ENCODE results near the gene GJB4.
A peak's percentile ranks its signal among the peaks of the same experiment; 100 is the strongest.

The GJB4 gene

GRCh38 chr1:34779962-34780361 lies 20.4 kb downstream of the GJB4 start:
- DNase-seq: no peak

GRCh38 chr1:34780528-34780927 lies 21.0 kb downstream of the GJB4 start:
- DNase-seq: no peak

GRCh38 chr1:34781071-34781843 lies 21.7 kb downstream of the GJB4 start, which contains the start of gene GJB3:
Gene GJB3 (plus strand): TSS chr1:34781214. CDS start chr1:34784763, 3,549 bp downstream.
- DNase-seq: no peak

GRCh38 chr1:34781844-34782391 lies 22.4 kb downstream of the GJB4 start:
- DNase-seq: no peak

- DNase-seq: no peak
Measured at GRCh38 chr1:34784751-34785221, 25.2 kb downstream of the GJB4 start.

- no peak for DNase-seq
Measured at GRCh38 chr1:34785231-34785874, 25.8 kb downstream of the GJB4 start.

GRCh38 chr1:34785875-34786470 lies 26.4 kb downstream of the GJB4 start:
- DNase-seq: no peak

- peak; percentile 5 to 68 for DNase-seq
Measured at GRCh38 chr1:34786521-34787325, 27.2 kb downstream of the GJB4 start.

- no peak for DNase-seq
Measured at GRCh38 chr1:34787461-34788420, 28.2 kb downstream of the GJB4 start.

- DNase-seq: no peak
Measured at GRCh38 chr1:34790985-34791384, 31.4 kb downstream of the GJB4 start.

- DNase-seq: no peak
Measured at GRCh38 chr1:34792424-34792823, 32.9 kb downstream of the GJB4 start.

- DNase-seq: no peak
Measured at GRCh38 chr1:34792868-34793727, 33.6 kb downstream of the GJB4 start, which contains the start of gene GJA4. Gene GJA4 (plus strand): TSS chr1:34792999. CDS start chr1:34794214, 1,215 bp downstream.

GRCh38 chr1:34794001-34794789 lies 34.7 kb downstream of the GJB4 start:
- DNase-seq: no peak

GRCh38 chr1:34794790-34795180 lies 35.2 kb downstream of the GJB4 start:
- no peak for DNase-seq

- no peak for DNase-seq
Measured at GRCh38 chr1:34795916-34796315, 36.4 kb downstream of the GJB4 start.

GRCh38 chr1:34796990-34797389 lies 37.5 kb downstream of the GJB4 start:
- no peak for DNase-seq

- no peak for DNase-seq
Measured at GRCh38 chr1:34800214-34800613, 40.7 kb downstream of the GJB4 start.

GRCh38 chr1:34803770-34804169 lies 44.2 kb downstream of the GJB4 start:
- DNase-seq: no peak

GRCh38 chr1:34806396-34806795 lies 46.9 kb downstream of the GJB4 start:
- DNase-seq: no peak
